ENCODE results near the gene SLC29A3.

The SLC29A3 gene

GRCh38 chr10:71321386-71321785 is 2.3 kb downstream of the SLC29A3 start:
- no peak for DNase-seq (ENCODE audit: low read depth in 2 of 2)

GRCh38 chr10:71323407-71323806 is 4.3 kb downstream of the SLC29A3 start:
- DNase-seq (ENCODE audit: low read depth in 2 of 2) = no peak

- no peak for DNase-seq (ENCODE audit: low read depth in 2 of 2)
Measured at GRCh38 chr10:71324743-71325142, 5.7 kb downstream of the SLC29A3 start.

- DNase-seq (ENCODE audit: low read depth in 2 of 2) = no peak
Measured at GRCh38 chr10:71325267-71325666, 6.2 kb downstream of the SLC29A3 start.

GRCh38 chr10:71326464-71326881 is 7.4 kb downstream of the SLC29A3 start:
- DNase-seq (ENCODE audit: low read depth in 2 of 2) = no peak

- no peak for DNase-seq (ENCODE audit: low read depth in 2 of 2)
Measured at GRCh38 chr10:71330789-71331404, 11.8 kb downstream of the SLC29A3 start.

GRCh38 chr10:71331736-71332135 is 12.7 kb downstream of the SLC29A3 start:
- DNase-seq (ENCODE audit: low read depth in 2 of 2) = no peak

GRCh38 chr10:71332466-71332865 is 13.4 kb downstream of the SLC29A3 start:
- no peak for DNase-seq (ENCODE audit: low read depth in 2 of 2)

- no peak for DNase-seq (ENCODE audit: low read depth in 2 of 2)
Measured at GRCh38 chr10:71333129-71333887, 14.2 kb downstream of the SLC29A3 start.

GRCh38 chr10:71334221-71334791 is 15.2 kb downstream of the SLC29A3 start:
- no peak for DNase-seq (ENCODE audit: low read depth in 2 of 2)

GRCh38 chr10:71335173-71335708 is 16.2 kb downstream of the SLC29A3 start:
- DNase-seq (ENCODE audit: low read depth in 2 of 2) = no peak

GRCh38 chr10:71336632-71337031 is 17.6 kb downstream of the SLC29A3 start:
- DNase-seq (ENCODE audit: low read depth in 2 of 2) = no peak

- no peak for DNase-seq (ENCODE audit: low read depth in 2 of 2)
Measured at GRCh38 chr10:71337219-71337701, 18.2 kb downstream of the SLC29A3 start.

- no peak for DNase-seq (ENCODE audit: low read depth in 2 of 2)
Measured at GRCh38 chr10:71338728-71339495, 19.9 kb downstream of the SLC29A3 start.

- DNase-seq (ENCODE audit: low read depth in 2 of 2) = no peak
Measured at GRCh38 chr10:71339796-71340589, 20.9 kb downstream of the SLC29A3 start.

GRCh38 chr10:71342573-71343391 is 23.7 kb downstream of the SLC29A3 start:
- no peak for DNase-seq (ENCODE audit: low read depth in 2 of 2)

GRCh38 chr10:71343392-71343773 is 24.3 kb downstream of the SLC29A3 start:
- DNase-seq (ENCODE audit: low read depth in 2 of 2) = no peak

- DNase-seq (ENCODE audit: low read depth in 2 of 2) = no peak
Measured at GRCh38 chr10:71344154-71344925, 25.3 kb downstream of the SLC29A3 start.

GRCh38 chr10:71344993-71345480 is 26.0 kb downstream of the SLC29A3 start:
- no peak for DNase-seq (ENCODE audit: low read depth in 2 of 2)
